ENCODE results near the gene CASZ1.

CASZ1 gene

DNA sequence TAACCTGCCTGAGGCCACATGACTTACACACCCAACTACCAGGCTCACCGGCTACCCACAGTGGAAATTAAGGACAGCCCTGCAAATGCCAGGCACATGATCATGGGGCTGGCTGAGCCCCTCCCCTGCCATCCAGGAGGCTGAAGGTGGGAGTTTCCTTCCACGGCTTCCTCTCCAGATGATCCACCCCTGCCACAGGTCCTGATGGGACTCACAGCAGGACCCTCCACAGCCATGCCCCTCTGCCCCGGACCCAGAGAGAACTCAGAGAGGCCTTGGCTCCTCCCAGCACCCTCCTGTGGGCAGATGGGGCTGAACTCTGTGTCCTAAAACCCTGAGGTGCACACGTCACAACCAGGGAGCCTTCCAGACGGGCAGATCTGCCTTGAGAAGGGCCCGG, 29.1 kb upstream of the CASZ1 start:
- DNase-seq (ENCODE audit: low read depth in 2 of 2, low spot score in 1 of 2) = no peak

DNA sequence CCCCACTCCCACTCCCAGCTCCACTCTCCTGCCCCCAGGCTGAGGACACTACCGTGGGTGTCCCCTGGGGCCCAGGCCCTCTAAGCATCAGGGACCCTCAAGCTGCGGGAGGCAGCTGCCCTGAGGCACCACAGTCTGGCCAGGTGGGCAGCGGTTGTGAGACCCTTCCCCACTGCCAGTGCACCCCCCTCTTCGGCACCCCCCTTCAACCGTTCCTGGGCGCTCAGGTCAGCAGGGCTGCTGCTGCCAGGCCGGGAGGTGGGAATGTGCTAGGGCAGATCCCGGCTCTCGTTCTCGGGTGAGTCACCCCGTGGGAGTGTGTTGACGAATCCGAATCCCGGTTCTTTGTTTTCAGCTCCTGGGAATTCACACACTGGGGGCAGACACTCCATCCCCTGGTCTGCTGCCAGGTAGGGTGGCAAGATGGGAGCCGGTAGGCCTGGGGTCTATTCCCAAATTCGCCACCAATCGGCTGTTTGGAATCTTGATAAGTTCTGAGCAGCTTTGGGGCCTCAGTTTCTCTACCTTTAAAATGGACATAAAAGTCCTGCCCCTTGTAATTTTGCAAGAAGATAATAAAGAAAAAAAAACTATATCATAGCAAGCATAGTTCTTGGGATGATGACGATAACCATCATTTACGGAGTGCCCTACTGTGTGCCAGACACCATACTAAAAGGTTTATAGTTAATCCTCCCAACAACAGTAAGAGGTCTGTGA, 28.5 kb upstream of the CASZ1 start:
- no peak for DNase-seq (ENCODE audit: low read depth in 2 of 2, low spot score in 1 of 2)

DNA sequence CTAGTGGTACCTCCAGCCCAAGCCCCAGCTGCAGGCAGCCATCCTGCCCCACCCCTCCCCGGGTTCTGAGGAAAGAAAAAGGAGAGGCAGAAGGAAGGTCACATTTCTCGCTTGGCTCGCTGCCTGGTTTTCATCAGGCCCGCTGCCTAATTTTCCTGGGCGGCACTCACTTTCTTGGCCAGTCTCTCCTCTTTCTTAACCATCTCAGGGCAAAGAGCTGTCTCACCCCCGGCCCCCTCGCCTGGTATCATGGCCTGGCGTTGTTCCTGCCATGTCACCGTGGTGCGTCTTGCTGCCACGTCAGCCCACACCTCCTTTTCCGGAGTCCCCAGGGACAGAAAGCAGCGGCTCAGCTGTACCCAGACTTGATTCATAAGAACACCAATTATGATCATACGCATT, 26.6 kb upstream of the CASZ1 start:
- no peak for DNase-seq (ENCODE audit: low read depth in 2 of 2, low spot score in 1 of 2)

DNA sequence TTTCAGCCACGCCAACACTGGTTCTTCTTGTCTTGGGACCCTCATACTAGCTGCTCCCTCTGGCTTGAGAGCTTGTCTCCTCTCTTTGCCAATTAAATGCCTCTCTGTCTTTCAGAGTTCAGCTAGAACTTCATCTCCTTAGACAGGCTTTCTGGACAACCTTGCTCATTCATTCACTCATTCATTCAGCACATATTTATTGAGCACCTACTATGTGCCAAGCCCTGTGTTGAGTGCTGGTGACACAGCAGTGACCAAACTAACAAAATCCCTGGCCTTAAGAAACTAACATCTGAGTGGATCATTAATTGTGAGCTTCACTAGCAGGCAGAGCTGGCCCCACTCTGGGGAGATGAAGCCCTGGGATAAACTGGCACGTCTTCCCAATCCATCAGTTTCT, 24.9 kb upstream of the CASZ1 start:
- DNase-seq (ENCODE audit: low read depth in 2 of 2, low spot score in 1 of 2) = no peak

DNA sequence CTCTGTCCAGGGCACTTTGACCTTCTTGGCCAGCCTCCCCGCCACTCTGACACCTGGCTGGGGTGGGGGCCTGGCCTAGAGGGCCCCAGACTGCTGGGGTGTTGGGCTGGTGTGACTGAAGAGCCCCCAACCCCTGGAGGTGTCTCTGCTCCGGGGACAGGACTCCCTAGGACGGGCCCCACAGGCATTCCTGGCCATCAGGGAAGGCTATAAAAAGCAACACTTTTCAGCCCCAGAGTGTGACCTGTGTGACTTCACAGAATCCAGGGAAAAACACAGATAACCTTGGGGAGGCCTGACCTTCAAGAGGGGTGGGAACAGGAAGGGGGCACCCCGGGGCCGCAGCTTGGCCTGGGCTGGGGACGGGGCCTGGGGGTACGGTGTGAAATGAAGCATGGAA, 24.0 kb upstream of the CASZ1 start:
- no peak for DNase-seq (ENCODE audit: low read depth in 2 of 2, low spot score in 1 of 2)

DNA sequence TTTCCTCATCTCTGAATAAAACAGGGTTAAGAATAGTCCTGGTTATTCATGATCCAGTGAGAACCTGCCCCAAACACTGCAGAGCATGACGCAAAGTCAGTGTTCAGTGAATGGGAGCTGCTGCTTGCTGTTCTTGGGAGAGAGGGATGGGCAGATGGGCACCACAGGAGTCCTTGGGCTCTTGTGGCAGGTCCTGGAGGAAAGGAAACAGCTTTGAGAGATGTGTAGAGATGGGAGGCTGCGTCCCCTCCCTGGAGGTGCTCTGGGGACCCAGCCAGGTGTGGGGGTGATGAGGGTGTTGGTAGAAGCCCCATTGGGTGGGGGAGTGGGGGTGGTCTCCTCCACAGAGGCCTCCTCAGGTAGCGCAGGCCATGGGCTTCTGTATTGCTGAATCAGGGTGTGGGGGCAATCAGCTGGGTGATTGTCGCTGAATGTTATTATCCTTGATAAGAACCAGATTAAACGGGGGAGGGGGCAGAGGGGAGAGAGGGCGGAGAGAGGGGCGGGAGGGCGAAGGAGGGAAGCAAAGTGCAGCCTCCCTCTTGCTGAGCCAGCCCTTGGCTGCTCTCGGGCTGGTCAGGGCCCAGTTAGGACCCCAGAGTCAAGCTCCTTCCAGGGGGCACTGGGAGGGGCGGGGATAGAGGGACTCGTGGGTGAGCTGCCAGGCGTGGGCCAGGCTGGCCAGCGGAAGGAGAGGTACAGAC, 22.9 kb upstream of the CASZ1 start:
- DNase-seq (ENCODE audit: low read depth in 2 of 2, low spot score in 1 of 2) = no peak

DNA sequence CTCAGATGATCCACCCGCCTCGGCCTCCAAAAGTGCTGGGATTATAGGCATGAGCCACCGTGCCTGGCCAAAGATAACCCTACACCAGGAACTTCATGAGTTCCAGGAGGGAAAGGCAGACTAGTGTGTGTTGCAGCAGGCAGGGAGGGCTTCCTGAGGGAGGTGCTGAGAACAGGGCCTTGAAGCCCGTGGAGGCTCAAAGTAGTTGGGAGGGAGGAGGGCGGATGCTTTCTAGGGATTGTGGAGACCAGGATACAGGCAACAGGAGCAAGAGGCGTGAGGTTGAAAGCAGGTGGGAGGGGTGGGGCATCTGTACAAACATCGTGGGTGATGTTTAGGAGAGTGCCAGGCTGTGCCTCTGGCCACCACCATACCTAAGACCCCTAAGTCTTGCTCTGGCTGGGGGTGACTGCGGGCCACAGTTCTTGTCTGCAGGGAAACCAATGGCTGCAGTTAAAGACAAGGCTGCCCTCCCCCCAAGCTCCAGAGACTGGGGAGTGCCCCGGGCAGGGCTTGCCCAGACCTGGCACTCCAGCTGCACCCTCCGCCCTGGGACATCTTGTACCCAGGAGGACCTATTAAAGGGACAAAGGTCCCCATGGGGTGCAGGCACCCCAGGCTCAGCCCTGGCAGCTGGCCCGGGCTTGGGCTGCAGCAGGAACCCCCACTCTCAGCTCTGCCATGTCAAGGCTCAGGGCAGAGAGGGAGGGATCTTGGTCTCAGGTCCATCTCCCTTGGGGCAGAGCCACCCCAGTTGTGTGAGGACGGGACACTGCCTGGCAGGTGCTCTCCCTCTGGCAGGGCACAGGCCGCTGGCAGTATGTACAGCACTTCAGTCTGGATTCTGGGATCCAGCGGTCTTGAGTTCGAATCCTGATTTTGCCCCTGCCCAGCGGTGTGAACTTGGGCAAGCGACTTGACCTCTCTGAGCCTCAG, 22.1 kb upstream of the CASZ1 start:
- no peak for DNase-seq (ENCODE audit: low read depth in 2 of 2, low spot score in 1 of 2)

DNA sequence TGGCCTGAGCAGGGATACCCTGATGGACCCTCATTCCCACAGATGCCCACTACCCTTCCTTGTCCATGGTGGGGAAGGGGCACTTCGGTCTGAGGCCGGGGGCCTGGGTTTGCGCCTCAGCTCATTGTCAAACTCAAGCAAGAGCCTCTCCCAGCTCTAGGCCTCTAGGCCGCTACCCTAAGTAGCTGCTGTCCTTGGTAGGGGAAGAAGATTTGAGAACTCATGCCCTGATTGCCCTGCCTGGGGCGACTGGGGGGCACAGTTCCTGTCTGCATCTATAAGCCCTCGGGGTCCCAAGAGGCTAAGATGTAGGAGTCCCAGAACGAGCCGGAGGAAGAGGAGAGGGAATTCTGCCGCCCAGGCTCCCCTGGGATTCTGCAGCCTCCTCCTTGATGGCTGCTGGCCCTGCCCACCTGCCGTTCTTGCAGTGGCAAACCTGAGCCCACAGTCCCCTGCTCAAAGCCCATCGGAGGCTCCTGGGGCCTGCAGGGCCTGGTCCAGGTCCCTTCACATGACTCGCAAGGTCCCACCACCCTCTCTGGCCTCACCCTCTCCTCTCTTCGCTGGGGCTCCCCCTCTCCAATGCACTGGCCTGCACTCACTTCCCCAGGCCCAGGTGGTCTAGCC, 20.4 kb upstream of the CASZ1 start:
- no peak for DNase-seq (ENCODE audit: low read depth in 2 of 2, low spot score in 1 of 2)

DNA sequence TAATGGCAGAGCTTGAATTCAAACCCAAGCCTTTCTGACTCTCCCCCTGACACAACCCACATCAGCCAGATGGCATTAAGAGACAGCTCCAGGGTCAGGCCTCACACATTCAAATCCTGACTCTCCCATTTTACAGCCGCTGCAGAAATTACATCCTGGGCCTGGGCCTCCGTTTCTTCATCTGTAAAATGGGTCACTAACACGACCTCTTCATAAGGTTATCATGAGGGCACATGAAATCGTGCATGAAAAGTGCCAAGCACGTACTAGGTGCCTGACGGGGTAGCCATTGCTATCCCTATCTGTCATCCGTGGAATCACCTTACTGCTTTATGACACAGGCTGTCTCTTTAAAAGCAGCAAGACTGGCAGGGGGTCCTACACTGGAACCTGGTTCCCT, 19.8 kb upstream of the CASZ1 start:
- DNase-seq (ENCODE audit: low read depth in 2 of 2, low spot score in 1 of 2) = no peak

DNA sequence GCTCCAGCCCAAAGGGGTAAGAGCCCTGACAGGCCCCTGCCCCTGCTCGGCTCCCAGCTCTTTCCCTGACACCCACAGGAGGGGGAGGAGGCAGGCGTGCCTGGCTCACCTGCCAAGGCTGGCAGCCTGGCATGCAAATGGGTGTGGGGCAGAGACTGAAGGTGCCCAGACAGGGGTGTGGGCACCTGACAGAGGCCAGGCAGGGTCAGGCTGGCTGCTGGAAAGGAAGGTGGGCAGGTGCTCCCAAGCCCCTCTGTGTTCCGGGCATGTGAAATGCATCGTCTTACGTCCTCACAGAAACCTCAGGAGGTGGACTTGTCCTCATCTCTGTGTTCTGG, 19.4 kb upstream of the CASZ1 start:
- DNase-seq (ENCODE audit: low read depth in 2 of 2, low spot score in 1 of 2) = no peak

DNA sequence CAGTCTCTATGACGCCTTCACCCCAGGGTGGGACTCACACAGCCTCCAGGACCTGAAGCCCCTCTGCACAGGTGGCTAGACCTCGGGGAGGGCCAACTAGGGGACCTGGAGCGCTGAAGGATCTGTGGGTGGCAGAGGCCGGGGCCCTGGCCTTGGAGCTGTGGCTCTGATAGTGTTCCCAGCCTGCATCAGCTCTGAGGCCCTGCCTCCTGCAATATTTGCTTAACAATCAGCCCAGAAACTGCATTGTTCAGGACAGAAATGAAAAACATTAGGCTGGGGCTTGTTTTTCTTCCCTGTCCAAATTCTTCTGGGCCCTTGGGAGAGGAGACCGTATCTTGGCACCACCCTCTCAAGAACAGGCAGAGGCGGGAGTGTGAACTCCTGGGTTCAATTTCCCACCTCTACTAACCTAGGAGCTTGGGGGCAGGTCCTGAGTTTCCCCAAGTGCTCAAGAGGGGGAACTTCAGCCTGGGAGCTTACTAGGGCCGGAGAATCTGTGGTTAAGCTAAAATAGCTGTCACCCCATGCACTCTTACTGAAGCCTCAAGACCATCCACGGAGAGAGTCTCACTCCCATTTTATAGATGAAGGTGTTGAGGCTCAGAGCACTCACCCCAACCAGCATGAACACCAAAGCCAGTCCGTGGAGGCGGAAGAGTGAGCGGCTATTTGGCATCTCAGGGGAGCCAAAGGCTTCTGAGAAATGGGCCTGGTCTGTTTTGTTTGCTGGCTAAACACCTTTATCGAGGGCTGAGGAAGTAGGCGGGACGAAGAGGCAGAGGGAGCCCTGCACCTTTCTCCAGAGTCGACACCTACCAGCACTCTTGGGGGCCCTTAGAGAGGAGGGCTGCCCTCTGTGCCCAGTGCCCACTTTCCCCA, 18.8 kb upstream of the CASZ1 start:
- no peak for DNase-seq (ENCODE audit: low read depth in 2 of 2, low spot score in 1 of 2)

DNA sequence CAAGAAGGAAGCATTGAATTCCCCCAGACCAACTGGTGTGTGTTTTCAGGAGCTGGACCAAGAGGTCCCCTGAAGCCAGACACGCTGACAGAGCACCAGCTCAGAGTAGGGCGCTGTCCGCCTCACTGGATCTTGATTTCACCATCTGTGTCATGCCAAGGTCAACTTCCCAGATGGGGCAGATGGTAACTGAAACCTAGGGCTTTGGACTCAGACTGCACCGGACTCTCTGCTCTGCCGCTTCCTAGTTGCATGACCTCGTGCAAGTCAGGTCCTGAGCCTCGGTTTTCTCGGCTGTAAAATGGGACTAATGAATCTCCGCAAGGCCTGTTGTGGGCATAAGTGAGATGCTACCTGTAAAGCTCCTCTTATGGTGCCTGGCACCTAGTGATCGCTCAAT, 17.9 kb upstream of the CASZ1 start:
- no peak for DNase-seq (ENCODE audit: low read depth in 2 of 2, low spot score in 1 of 2)

DNA sequence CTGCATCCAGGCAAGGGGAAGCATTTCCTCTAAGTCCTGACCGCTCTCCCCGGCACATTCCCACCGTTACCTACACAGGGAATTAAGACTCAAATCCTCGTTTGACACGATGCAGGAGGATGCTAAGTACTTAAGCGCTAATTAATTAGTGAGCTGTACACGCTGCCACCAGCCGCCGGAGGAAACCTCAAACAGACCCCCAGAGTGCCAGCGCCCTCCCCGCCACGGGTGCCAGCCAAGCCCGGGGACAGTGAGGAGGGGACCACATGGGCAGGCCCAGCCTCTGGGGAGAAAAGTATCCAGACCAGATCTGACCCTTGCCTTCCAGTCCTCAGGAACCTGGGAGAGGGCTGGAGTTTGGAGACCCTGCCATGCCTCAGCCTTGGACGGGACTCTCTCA, 17.4 kb upstream of the CASZ1 start:
- DNase-seq (ENCODE audit: low read depth in 2 of 2, low spot score in 1 of 2) = no peak

DNA sequence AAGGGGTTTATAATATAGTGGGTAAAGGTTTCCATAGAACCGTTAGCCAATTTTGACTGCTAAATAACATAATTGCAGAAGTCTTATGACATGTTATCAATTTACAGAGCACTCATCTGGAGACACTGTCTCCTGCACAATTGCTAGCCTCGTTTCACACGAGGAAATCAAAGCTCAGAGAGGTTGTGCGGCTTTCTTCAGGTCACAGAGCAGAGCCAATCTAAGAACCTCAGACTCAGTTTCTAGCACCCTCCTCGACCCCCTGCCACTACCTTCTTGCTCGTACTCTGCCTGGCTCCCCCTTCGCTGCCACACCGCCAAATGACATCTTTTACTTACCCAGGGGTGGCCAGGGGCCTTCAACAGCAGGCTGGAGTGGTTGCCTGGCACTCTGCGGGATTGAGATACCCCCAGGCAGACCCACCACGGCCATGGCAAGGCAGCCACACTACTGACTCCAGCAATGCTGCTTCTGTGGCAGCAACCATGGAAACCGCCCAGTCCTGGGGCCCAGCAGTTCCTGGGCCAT, 16.0 kb upstream of the CASZ1 start:
- DNase-seq (ENCODE audit: low read depth in 2 of 2, low spot score in 1 of 2) = no peak

DNA sequence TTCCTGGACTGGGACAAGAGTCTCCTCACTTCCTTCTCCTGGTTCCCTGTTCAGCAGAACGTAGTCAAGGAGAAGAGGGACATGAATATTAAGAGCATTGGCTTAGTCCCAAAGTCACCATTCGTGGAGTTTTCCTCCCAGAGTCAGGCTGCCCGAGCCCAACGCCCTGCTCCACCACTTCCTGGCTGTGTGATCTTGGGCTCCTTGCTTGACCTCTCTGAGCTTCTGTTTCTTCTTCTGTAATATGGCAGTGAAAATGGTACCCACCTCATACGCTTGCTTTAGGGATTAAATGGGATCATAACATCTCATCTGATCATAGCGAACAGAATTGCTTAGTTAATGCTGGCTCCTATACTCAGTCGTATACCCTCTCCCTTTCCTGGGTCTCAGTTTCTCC, 12.0 kb upstream of the CASZ1 start:
- no peak for DNase-seq (ENCODE audit: low read depth in 2 of 2, low spot score in 1 of 2)

DNA sequence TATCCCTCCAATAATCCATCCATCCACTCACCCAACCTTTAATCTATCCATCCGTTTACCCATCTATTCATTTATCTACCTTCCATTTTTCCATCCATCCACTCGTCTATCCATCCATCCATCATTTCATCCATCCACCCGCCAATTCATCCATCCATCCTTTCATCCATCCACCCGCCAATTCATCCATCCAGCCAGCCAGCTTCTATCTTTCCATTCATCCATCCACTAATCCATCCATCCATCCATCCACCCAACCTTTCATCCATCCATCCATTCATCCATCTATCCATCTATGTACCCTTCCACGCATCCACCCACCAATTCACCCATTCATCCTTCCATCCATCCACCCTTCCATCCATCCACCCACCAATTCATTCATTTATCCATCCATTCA, 10.5 kb upstream of the CASZ1 start:
- no peak for DNase-seq (ENCODE audit: low read depth in 2 of 2, low spot score in 1 of 2)

DNA sequence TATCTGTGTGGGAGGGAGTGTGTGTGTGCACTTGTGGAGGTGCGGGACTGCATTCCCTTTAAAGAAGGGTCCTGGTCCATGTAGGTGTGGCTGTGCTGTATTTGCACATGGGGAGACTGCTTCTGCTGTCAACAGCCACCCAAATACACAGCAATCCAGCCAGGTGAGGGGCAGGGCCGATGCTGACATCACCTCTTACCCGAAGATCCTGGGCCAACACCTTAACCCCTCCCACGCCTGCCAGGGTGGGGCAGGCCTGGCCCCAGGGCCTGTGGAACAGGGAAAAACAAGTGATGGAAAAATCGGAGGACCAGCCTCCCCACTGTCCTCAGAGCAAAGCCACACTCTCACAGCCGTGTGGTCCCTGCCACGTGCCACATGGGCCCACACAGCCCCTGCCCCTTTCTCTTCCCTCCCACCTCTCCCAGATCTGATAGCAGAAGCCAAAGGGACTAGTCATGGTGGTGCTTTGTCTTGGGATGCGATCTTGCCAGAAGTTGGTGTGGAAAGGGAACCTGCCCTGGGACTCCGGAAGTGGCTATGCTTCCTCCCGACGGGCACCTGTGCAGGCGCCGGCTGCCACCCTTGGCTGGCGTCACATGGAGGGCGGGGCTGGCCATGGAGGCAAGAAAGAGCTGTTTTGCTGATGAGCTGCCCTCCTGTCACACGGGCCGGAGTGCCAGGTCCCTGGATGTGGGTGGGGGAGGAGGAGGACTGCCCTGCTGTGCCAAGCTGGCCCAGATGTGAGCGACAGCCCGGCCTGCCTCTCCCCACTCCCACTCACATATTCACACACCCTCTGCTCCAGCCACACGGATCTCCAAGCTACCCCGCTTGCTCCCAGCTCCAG, 7.8 kb upstream of the CASZ1 start:
- DNase-seq (ENCODE audit: low read depth in 2 of 2, low spot score in 1 of 2) = no peak

DNA sequence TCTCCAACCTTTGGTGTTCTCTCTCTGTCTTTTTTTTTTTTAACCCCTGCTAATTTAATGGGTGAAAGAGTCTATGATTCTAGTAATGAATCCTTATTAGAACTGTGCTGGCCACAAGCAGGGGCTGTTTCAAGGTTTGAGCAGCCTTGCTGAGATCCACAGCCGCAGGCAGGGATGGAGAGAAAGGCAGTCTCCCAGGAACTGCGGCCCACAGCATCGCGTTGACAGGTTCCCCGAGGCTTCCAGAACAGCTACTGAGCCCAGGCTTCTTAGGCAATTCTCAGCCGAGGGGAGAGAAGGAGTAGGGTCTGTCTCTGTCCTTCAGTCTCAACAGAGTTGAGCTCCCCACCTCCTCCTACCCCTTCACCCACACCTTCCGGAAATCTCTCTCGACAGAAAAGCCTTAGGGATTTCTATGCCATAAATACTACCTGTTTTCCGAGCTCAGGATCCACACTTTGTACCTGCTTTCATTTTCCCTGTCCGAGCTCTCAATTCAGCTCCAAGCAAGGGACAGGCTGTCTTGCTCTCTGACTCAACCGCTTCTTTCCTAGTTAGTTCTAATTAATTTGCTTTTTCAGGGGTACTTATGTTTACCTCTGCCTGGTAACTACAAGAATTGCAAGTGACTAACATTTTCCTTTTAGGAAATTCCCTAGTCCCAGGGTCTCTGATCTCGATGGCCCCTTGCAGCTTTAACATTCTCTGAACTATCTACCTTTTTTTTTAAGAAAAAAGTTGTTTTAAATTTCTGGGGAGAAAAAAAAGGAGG, 6.7 kb upstream of the CASZ1 start:
- DNase-seq (ENCODE audit: low read depth in 2 of 2, low spot score in 1 of 2) = no peak

DNA sequence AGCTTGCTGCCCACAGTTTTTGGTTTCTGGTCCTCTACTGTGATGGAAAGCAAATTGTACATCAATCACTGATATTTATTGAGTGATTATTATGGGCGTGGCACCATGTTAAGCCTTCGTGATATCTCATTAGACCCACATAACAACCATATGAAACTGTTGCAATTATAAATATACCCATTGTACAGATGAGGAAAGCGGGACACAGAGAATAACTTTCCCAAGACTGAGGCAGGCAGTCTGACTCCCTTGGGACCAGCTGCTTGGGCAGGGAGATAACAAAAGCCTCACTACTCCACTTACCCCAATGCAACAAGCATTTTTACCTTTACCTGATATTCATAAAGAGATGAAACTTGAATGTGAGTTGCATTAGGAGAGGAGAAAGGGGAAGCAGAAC, 4.3 kb upstream of the CASZ1 start:
- DNase-seq (ENCODE audit: low read depth in 2 of 2, low spot score in 1 of 2) = no peak

All from stimulated activated CD8-positive, alpha-beta memory T cell treated with anti-CD3 and anti-CD28 coated beads, Interleukin-4, amount 100 ng/mL, for 1 hour (primary cell).